GM21737 (cell line): Measurements from ENCODE around the gene PLEKHN1.
A peak's percentile ranks its signal among the peaks of the same experiment; 100 is the strongest.
"Not testable (repeated sequence)": the region's sequence is repeated elsewhere in the genome, so short reads cannot be mapped to it uniquely, and the experiment has no call there.

Experiments
- ATAC-seq: cut with Tn5 transposase; IDR thresholded peaks from one replicate; pipeline ENCODE4 v1.9.1; 2021; ENCODE audit warnings: mild to moderate bottlenecking, moderate library complexity; ENCODE audit not compliant: unreplicated experiment

The PLEKHN1 gene

GRCh38 chr1:941588-942383 is 24.5 kb upstream of the PLEKHN1 start:
- no peak for ATAC-seq

- no peak for ATAC-seq
Observed at GRCh38 chr1:942411-942821, 23.9 kb upstream of the PLEKHN1 start.

GRCh38 chr1:942864-943533 is 23.3 kb upstream of the PLEKHN1 start:
- no peak for ATAC-seq

GRCh38 chr1:943545-944340 is 22.5 kb upstream of the PLEKHN1 start:
- ATAC-seq = no peak

GRCh38 chr1:944341-945325 is 21.6 kb upstream of the PLEKHN1 start:
- no peak for ATAC-seq

- no peak for ATAC-seq
Observed at GRCh38 chr1:945688-946556, 20.4 kb upstream of the PLEKHN1 start.

- not testable (repeated sequence) for ATAC-seq
Observed at GRCh38 chr1:946811-947210, 19.5 kb upstream of the PLEKHN1 start.

GRCh38 chr1:947958-948357 is 18.3 kb upstream of the PLEKHN1 start:
- no peak for ATAC-seq

GRCh38 chr1:950268-950667 is 16.0 kb upstream of the PLEKHN1 start:
- ATAC-seq = no peak

- ATAC-seq = no peak
Observed at GRCh38 chr1:950881-951280, 15.4 kb upstream of the PLEKHN1 start.

GRCh38 chr1:951364-951763 is 14.9 kb upstream of the PLEKHN1 start:
- no peak for ATAC-seq

GRCh38 chr1:952201-952600 is 14.1 kb upstream of the PLEKHN1 start:
- no peak for ATAC-seq

GRCh38 chr1:952603-953002 is 13.7 kb upstream of the PLEKHN1 start:
- ATAC-seq = no peak

GRCh38 chr1:953524-954320 is 12.6 kb upstream of the PLEKHN1 start:
- no peak for ATAC-seq

- no peak for ATAC-seq
Observed at GRCh38 chr1:954927-955326, 11.4 kb upstream of the PLEKHN1 start.

- ATAC-seq = no peak
Observed at GRCh38 chr1:955474-955873, 10.8 kb upstream of the PLEKHN1 start.

GRCh38 chr1:956636-957035 is 9.6 kb upstream of the PLEKHN1 start:
- ATAC-seq = no peak

- peak; percentile 65 for ATAC-seq
Observed at GRCh38 chr1:958823-959730, 7.2 kb upstream of the PLEKHN1 start, which contains the start of gene NOC2L. TSS of gene NOC2L (minus strand) at chr1:959256. CDS start at chr1:959240, 16 bp downstream.
